HG02571 (cell line): ENCODE measurements around the gene MICAL3.
"Not testable (repeated sequence)": the region's sequence is repeated elsewhere in the genome, so short reads cannot be mapped to it uniquely, and the experiment has no call there.

Experiments
- ATAC-seq: cut with Tn5 transposase; IDR thresholded peaks from one replicate; pipeline ENCODE4 v1.9.1; 2021; ENCODE audit warnings: mild to moderate bottlenecking, moderate library complexity; ENCODE audit not compliant: unreplicated experiment

MICAL3 gene

DNA sequence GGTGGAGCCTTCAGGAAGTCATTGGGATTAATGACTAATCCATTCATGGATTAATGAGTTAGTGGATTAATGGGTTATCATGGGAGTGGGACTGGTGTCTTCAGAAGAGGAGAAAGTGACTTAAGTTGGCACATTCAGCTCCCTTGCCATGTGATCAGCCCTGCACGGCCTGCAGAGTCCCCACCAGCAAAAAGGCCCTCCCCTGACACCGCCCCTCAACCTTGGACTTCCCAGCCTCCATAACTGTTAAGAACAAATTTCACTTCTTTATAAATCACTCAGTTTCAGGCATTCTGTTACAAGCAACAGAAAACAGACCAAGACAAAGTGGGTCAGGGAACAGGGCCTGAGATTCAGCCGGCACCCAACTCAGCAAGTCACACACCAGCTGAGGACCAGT is 85.3 kb downstream of the MICAL3 start:
- ATAC-seq, result no peak

DNA sequence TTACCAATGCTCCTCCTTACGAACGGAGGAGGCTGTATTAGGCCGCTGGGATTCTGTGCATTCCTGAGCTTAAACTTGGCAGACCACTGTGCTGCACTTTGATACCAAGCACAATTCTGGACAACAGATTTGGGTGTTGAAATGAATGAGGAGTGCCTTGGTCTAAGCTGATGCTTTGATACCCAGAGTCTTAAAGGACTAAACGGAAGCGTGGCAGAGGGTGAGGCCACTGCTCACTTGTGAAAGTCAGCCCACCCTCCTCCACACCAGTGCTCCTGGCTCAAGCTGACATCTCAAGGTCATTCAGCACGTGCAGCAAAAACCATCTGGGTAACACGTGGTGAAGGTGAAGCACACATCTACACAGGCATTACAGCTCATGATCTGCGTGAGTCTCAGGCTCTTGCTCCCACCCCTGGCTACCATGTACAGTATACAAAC is 85.9 kb downstream of the MICAL3 start:
- no peak for ATAC-seq

DNA sequence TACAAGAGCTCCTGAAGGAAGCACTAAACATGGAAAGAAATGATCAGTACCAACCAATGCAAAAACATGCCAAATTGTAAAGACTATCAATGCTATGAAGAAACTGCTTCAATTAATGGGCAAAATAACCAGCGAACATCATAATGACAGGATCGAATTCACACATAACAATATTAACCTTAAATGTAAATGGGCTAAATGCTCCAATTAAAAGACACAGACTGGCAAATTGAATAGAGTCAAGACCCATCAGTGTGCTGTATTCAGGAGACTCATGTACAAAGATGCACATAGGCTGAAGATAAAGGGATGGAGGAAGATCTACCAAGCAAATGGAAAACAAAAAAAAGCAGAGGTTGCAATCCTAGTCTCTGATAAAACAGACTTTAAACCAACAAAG is 91.9 kb downstream of the MICAL3 start:
- not testable (repeated sequence) for ATAC-seq

DNA sequence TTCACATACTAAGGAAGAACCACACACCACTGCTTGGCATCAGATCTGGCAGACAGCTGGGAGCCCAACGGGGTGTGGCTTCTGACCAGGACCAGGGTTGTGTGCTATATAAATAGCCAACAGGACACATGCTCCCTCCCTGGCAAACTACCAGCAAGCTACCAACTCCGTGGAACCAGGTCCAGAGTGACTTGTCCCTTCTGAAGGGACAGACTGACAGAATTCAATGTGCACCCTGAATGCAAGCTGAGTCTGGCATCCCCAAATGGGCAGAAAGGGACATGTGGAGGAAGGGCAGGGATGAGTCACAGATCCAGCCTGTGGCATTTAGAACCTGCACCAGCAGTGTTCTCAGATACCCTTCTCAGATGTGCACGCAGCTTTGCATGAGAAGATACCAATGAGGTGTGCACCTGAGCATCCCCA is 92.9 kb downstream of the MICAL3 start:
- ATAC-seq, result no peak

DNA sequence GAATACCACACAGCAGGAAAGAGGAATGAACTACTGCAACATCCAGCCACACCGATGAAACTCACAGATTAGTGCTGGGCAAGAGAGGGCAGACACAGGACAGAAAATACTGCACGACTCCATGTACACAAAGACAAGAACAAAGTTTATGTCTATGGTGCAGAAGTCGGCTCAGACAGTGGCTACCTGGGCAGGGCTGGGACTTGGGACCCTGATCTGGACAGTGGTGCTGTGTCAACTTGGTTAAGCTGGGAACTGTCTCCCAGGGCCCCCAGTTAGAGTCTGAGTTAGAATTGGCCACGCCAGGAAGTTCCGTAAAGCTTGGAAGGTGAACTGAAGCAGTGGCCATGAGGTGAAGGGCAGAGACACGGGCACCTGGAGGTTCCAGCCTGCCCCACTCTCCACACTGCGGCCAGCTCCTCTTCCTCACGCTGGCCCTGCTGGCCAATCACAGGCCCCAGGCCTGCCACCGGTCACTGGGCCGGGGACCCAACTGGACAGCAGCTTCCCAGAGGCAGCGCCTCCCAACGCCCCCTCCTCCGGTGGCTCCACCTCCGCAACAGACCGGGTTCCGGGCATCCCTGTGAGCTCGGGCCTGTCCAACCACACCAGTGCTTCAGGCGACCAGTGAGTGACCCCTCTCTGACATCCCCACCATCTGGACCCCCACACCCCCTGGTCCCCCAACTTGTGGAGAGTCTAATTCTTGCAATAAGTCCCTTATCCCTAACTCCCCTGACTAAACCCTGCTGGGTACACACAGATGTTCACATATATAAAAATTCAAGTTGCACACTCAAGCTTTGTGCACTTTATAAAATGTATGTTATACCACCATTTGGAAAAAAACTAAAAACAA is 93.7 kb downstream of the MICAL3 start:
- no peak for ATAC-seq

DNA sequence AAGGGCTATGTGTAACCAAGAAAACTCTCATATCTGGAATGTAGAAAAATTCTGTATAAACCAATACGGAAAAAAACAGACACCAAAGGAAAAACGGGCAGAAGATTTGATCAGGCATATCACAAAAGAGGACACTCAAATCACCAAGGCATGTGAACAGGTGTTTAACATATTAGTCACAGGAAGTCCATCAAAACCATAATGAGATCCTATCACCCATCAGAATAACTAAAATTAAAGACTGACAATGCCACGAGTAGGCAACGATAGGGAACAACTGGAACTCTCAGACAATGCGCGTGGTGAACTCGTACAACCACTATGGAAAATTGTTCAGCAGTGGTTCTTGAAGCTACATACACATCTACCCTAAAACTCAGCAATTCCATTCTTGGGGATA is 94.5 kb downstream of the MICAL3 start:
- ATAC-seq, result no peak

DNA sequence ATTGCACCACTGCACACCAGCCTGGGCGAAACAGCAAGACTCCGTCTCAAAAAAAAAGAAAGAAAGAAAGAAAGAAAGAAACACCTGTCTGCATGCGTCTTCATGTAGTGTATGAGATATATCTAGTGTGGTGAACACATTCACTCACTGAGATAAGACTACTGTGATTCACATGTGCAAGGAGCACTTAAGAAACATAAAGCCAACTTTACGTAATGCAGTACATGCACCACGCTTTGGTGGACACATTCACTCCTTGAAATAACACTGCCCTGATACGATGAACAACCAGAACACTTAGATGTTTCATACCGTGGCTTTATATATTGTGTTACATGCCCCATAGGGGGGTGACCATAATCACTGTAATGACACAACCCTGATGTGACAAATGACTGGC is 96.0 kb downstream of the MICAL3 start:
- no peak for ATAC-seq

DNA sequence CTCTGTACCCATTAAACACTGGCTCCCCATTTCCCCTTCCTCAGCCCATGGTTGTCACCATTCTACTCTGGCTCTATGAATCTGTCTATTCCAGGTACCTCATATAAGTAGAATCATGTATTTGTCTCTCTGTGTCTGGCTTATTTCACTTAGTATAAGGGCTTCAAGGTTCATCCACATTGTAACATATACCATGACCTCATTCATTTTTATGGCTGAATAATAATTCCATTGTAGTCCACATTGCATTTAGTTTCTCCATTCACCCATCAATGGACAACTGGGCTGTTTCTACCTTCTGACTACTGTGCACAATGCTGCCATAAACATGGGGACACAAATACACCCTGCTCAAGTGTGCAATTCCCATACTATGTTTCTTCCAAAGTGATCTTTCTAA is 97.3 kb downstream of the MICAL3 start:
- ATAC-seq, result no peak

DNA sequence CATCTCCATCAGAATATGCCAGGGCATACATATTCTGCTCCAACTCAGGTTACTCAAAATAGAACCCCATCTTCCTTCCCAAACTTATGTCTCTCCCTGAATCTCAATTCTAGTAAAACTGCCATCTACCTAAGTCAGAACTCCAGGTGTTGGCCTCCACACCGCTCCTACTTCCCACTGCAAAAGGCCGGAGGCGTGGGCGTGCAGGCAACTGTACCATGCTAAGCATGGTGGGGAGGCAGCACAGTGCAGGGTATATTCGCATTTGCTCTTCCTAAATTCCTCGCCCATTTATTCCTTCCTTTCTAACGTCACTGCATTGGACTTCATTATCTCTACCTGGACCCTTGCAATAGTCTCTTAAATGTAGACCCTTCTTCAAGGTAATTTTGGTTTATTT is 97.8 kb downstream of the MICAL3 start:
- no peak for ATAC-seq

DNA sequence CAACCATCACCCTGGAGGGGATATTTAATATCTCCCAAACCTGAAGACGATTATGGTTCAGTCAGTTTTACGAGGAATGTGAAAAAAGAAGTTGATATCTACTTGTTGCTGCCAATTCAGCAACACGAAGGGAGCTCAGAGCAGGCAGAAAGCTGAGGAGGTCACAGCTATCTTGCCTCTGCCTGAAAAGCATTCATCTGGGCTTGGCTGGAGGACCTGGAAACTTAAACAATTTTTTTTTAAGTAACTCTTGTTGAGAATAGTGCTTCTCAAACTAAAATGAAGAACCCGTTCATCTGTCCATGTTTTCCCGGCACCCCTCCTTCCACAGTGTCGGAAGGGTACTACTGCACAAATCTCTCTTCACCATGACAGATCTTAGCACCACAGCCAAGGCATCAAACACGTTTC is 98.9 kb downstream of the MICAL3 start:
- ATAC-seq, result no peak

DNA sequence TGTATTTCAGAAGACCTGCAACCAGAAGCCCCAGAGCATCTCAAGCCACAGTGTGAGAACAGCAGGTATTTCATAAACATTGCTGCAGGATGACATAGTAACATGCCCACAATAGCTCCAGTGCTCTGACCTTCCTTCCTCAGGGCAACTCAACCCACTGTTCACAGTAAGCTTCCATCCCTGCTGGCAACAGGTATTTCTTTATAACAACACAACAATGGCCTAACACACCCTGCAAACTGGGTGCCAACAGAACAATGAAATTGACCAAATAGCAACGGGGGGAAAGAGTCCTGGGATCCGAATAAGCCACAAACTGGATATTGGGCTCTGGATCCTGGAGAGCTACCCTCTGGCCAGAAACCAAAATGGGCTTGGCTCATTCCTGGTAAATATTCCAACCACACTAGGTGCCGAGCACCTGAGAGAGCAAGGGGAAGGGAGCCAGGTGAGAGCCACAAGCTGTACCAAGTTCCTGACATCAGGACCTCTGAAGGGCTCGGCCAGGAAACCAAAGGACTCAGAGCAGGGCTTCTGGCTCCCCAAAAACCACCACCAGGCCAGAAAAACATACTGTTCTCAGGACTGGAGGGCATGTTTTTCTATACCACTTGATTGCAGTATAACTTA is 99.5 kb downstream of the MICAL3 start:
- no peak for ATAC-seq

DNA sequence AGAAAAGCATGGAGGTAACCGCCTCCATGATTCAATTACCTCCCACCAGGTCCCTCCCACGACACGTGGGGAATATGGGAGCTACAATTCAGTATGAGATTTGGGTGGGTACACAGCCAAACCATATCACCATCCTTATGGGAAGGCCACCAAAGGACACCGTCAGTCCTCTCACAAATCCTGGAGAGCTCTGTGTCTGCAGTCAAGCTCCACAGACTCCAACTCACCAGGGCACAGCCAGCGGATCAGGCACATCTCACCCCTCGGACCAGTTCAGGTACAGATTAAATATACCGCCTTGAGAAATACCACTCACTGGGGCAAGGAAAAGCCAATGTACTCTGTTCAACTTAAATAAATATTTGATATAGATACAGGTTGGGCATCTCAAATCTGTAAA is 100.3 kb downstream of the MICAL3 start:
- no peak for ATAC-seq

DNA sequence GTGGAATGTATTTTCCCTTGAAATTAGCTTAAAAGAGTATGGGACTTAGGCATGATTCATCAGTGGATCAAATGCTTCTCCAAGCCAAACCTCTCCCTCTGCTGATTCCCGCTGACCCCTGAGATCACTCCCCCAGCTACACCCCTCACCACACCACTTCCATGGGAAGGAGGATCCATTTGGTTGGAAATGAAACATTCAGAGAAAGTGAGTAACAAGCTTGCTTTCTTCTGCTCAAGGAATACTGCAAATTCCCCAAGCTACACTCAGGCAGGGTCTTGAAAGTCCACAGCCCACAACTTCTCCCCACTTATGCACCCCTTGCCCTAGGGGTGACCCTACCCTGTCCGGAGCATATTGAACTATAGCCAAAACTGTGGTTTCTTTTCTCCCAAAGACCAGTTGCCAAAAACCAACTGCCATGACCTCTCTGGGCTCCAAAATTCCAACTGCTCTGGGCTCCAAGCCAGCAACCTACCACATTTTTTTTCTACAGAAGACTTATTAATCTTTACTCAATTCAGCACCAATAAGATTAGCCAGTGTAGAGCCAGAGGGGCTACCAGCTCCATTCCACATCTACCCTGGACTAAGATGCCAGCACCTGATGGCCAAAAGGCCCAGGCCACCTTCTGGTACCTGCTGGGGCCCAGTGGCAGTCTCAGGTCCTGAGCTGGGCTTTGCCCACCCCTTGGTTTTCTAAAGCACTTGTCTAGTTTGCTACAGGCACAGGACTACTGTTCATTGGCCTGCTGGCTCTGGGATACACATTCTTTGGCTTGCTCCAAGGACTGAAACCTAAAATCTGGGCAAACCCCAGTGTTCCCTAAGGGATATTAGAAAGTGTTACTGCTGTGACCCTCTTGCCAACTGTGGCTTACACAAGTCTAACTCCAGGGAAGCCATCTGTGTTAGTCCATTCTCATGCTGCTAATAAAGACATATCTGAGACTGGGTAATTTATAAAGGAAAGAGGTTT is 101.1 kb downstream of the MICAL3 start:
- ATAC-seq, result no peak

DNA sequence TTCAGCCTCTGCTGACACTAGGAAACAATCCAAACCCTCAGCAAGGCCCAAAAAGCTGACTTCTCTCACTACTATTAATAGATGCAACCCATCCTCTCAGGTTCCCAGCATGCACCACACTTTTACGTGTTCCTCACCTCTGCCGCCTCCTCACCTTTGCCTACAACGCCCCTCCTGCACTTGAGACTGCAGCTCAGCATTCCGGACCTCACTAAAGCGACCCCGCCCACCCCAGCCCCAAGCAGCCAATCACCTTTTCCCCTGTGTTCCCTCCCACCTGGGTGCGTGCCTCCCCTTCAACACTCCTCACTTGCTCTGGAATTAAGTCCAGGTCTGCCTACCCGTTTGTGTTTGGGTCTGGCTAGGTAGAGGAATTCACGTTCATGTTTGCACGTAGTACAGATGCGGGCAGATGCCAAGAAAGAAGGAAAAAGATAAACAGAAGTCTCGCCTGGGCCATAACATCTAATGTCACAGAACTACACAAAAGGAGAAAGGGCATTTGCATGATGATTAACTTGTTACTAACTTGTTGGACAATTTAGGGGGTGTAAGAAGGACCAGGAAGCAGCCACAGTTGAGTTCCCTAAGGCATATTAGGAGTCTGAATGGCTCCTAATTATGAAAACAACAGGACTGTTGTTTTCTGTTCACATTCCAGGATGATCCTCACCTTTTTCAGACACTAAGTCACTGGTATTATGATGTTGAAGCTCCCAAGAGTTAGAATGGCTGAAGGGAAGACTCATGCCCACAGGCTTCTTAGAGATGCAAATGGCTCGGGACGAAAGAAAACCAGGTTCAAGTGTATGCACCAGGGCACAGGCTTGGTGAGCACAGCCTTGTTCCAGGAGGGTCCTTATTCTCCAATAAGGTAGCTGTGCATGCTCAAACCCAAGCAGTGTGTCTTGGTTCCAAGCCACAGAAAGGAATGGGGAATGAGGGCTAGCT is 102.2 kb downstream of the MICAL3 start:
- no peak for ATAC-seq

DNA sequence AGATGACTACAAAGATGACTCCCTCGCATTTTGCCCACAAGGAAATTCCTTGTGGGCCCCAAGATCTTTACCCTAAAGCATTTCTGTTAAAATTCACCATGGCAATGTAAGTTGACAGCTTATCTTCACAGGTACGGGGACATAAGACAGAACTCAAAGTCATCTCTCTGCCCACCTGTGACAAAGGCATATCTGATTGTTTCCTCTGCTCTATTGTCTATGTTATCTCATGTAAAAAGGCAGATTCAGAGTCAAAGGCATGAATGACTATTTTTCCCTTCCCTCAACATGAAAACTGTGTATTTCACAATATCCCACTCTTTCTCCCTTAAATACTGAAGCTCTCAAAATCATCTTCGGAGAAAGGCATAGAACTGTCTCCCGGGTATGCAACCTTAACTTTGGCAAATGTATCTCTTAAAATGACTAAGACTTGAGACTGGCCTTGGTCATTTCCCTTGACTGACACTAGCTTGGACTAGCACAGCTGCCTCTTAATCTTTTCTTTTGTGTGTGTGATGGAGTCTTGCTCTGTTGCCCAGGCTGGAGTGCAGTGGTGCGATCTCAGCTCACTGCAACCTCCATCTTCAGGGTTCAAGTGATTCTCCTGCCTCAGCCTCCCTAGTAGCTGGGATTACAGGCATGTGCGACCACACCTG is 103.2 kb downstream of the MICAL3 start:
- ATAC-seq, result no peak

DNA sequence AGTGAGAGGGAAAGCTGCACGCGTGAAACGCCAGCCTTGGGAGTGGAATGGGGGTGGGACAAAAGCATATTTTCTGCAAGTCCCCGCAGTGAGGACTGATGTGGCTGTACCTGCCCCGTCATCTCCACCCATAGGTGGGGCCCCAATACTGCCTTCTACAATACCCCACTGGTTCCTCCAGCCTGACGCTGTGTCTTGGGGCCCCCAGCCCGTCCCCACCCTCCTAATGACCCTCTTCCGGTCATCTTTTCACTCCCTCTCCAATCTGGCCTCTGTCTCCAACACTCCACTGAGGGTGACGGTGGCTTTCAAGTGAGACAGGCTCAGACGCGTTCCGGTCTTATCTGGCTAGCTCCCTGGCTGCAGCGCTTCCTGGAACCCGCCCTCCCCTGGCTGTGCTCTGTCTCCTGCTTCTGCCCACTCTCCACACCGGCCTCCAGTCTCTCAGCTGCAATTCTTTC is 104.2 kb downstream of the MICAL3 start:
- ATAC-seq, result no peak

DNA sequence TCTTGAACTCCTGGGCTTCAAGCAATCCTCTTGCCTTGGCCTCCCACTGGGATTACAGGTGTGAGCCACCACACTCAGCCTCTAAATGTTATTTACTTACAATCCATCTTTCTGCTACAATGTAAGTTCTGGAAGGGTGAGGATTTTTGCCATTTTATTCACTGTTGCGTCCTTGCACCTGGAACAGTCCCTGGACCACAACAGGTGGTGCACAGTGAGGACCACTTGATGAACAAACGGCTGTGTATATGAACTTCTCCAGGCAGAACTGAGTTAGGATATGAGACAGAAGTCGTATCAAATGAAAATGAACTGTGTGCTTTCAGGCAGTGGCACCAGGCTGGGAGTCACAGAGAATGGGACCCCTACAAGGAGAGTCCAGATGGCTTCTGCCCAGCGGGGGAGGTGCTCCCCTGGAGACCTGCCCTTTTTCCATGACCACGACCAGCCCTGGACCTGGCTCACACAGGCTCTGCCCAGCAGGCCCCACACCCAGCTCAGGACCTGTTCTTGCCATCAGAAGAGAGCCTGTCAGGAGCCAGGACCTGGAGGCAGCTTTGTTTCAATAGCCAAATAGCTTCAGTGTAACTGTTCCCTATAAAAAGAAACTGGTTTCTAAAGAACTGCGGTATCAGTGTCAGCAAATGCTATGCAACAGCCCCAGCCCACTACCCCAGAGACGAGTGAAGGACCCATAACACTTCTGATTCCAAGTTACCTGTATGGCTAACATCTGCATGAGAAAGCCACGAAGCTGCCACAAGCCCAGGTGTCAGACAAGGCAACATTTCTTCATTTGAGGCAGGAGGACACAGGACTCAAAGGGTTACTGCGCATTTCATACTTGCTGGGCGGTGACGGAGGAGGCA is 104.9 kb downstream of the MICAL3 start:
- no peak for ATAC-seq

DNA sequence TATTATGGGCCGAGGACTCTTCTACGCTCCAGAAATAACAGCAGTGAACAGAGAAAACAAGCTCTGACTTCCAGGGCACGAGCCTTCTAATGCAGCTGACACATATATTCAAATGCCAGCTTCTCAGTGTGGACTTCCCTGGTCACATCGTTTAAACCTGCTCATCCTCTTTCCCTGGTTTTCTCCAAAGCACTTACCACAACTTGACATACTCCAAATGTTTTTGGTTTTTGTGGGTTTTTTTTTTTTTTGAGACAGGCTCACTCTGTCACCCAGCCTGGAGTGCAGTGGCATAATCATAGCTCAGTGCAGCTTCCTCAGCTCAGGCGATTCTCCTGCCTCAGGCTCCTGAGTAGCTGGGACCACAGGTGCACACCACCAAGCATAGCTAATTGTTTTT is 105.5 kb downstream of the MICAL3 start:
- no peak for ATAC-seq
